GM19351 (cell line): ENCODE data around the gene GPC5.
A peak's percentile ranks its signal among the peaks of the same experiment; 100 is the strongest.
"Not testable (repeated sequence)": the region's sequence is repeated elsewhere in the genome, so short reads cannot be mapped to it uniquely, and the experiment has no call there.

Experiments
- ATAC-seq: cut with Tn5 transposase; IDR thresholded peaks from one replicate; pipeline ENCODE4 v1.9.1; 2021; ENCODE audit warnings: mild to moderate bottlenecking, moderate library complexity; ENCODE audit not compliant: unreplicated experiment

Gene GPC5

DNA sequence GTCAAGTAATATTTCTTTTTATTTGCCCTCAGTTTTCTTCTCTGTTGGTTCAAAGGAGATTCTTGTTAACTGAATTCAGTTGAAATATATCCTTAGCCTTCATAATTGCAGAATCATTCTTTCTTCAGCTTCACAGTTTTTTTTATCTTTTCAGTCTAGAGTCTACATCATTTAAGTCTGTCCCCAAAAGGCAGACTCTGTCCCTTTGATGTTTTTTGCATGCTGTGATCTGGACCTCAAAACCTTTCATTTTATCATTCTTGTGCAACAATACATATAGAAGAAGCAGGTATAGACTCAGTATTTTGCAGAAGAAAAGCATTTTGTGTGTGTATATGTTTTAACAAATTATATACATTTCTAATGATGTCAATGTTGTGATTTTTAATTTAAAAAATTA, 1093.4 kb downstream of the GPC5 start:
- ATAC-seq: no peak

DNA sequence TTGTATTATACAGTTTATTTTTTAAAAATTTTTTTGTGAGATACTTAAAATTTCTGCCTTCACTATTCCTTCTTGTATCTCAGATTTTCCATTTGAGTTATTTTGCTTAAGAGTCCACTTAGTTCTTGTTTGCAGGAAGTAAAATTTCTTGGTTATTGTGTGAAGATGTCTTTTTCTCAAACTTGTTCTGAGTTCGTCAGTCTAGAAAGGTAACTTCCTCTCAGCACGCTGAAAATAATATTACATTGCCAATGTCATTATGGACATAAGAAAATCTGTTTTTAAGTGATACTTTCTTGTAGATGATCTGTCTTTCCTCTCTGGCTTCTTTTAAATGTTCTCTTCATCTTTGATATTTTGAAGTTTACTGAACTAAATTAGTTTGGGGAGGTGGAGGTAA, 1096.5 kb downstream of the GPC5 start:
- no peak for ATAC-seq

DNA sequence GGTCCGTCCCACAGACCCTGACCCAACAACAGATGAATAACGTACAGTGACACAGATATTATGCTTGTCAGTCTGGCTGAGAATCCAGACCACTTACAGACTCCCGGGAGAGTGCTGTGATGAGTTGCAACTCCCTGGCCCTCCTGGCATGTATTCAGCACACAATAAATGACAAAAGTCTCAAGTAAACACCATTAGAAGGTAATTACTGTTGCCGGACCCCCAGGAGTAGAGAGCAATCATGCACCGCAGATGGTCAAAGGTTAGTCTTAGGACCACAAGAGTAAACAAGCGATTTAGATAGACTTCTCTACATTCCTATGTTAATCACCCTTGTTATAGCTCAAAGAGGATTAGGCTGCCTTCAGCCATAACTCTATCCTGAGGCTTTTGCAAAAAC, 1101.8 kb downstream of the GPC5 start:
- no peak for ATAC-seq

GRCh38 chr13:92510416-92510815, 1112.0 kb downstream of the GPC5 start:
- ATAC-seq: no peak

- no peak for ATAC-seq
These were observed 1114.4 kb downstream of the GPC5 start for GRCh38 chr13:92512852-92513251.

DNA sequence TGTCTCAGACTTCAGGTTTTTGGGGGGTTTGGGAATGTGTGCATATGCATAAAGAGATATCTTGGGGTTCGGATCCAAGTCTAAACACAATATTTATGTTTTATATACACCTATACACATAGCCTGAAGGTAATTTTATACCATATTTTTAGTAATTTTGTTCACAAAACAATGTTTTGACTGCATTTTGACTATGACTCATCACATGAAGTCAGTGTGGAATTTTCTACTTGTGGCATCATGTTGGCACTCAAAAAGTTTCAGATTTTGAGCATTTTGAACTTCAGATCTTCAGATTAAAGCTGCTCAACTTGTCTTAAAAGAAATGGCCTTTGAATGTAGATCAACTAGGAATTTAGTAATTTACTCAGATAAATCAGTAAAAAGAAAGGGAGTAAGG, 1115.3 kb downstream of the GPC5 start:
- no peak for ATAC-seq

GRCh38 chr13:92514420-92515125, 1116.2 kb downstream of the GPC5 start:
- no peak for ATAC-seq

GRCh38 chr13:92516878-92517277, 1118.5 kb downstream of the GPC5 start:
- not testable (repeated sequence) for ATAC-seq

DNA sequence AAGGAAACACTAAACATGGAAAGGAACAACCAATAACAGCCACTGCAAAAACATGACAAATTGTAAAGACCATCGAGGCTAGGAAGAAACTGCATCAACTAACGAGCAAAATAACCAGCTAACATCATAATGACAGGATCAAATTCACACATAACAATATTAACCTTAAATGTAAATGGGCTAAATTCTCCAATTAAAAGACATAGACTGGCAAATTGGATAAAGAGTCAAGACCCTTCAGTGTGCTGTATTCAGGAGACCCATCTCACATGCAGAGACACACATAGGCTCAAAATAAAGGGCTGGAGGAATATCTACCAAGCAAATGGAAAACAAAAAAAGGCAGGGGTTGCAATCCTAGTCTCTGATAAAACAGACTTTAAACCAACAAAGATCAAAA, 1120.2 kb downstream of the GPC5 start:
- ATAC-seq: not testable (repeated sequence)

GRCh38 chr13:92530364-92530763, 1131.9 kb downstream of the GPC5 start:
- ATAC-seq: no peak

DNA sequence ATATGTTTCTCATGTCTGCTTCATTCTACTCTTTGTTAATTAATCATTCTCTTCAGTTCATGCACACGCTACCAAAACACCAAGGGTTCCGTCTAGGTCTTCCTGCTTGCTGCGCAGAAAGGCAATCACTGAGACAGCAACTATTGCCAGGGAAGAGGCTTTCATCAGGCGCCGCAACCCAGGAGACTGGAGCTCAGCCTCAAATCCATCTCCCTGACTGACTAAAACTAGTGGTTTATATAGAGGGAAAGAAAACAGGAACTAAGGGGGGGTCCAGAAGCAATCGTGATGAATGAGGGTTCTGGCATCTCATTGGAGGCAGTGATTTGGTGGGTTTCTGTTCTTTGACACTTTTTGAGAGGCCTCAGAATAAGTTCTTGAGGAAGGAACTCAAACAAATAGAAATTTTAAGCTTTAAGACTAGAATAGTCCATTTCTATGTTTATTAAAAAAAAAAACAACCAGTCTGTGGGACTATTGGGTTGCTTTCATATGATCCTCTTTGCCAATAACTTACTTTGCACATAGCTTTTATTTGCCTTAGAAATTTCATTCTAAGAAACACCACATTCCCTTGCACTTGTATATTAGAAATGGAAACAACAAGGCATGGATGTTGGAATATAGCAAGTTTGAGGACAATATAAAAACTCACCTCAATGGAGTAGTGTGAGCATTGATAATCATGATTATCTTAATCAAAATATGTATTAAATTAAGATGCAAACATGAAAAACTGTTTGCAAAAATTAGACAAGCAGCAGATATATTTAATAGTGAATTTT, 1137.0 kb downstream of the GPC5 start:
- ATAC-seq: no peak

GRCh38 chr13:92537471-92537870, 1139.0 kb downstream of the GPC5 start:
- no peak for ATAC-seq

GRCh38 chr13:92538164-92538563, 1139.7 kb downstream of the GPC5 start:
- ATAC-seq: no peak

GRCh38 chr13:92539148-92539547, 1140.7 kb downstream of the GPC5 start:
- ATAC-seq: not testable (repeated sequence)

GRCh38 chr13:92547266-92547665, 1148.8 kb downstream of the GPC5 start:
- ATAC-seq: no peak

DNA sequence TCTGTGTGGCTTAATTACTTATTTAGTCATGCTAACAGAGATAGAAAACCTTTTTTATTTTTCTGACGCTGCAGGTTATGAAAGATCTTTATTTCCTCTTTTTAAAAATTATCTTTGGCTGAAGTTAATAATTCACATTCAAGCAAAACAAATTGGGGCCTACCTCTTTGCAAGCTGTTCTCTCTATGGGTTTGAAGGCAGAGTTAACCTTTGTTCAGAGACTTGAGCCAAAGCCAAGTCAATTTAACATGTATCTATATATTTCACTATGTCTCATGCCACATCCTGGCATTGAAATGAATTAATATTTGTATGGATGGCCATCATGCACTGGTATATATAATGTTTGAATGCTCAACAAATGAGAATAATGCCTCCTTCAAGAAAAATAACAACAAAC, 1150.9 kb downstream of the GPC5 start:
- ATAC-seq: no peak

- ATAC-seq: no peak
These were observed 1155.2 kb downstream of the GPC5 start for GRCh38 chr13:92553470-92554114.

- no peak for ATAC-seq
These were observed 1162.5 kb downstream of the GPC5 start for GRCh38 chr13:92560883-92561282.

DNA sequence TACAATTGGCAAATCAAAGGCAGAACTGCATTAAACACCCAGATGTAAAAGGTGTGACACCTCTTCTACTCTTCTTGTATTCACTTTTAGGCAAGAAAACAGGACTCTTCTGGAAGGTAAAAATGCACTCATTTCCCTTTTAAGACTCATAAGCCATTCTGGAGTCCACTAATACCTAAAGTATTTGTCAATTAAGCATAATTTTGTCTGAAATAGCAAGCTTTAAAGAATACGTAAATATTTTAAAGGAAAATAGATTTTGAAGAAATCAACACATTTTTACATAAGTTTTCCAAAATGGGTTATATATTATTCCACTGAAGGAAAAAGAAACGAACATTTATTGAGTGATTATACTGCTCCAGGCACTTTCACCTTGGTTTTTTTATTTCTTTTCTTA, 1166.5 kb downstream of the GPC5 start:
- ATAC-seq: no peak

GRCh38 chr13:92566767-92567166, 1168.3 kb downstream of the GPC5 start:
- no peak for ATAC-seq

DNA sequence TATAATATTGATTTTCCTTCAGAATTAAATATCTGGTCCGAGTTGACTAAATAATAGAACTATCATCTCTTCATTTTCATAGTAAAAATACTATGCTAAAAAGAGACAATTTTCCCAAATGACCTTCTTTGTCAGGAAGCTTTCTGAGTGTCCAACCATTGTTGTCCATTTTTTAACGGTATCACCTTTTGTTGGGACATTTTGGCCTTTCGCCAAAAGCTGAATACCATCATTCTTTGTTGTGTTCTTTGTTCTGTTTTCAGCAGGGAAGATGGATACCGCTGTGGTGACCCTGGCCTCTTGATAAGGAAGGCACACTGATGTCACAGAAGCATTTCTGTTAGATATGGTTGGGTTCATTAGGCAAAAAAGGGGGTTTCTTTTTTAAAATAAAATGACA, 1173.8 kb downstream of the GPC5 start:
- ATAC-seq: no peak

DNA sequence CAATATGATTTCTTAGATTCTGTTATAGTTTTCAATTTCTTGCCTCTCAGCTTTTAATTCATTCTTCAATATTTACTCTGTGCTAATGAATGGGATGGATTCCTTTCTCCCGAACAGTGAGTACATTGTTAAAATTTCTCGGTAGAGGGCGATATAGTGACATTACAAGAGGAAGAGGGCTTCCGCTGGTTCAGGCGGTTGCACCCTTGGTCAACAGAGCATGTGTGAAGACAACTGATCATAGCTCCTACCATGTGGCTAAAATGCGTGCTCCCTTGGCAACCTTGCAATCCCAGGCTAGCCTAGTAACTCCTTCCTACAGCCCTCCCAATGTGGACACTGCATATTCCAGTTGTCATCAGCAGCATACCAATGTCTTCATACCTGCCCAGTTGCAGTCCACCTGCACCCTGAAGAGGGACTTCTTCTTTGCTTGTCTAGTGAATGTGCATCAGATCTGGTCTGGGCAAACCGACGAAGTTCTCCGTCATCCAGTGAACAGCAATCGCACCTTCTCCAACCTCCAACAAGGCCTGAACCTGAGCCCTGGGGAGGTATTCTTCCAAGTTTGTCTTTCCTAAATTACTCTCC, 1175.1 kb downstream of the GPC5 start:
- ATAC-seq: peak; percentile 82
